HL-60 (cell line): ENCODE data around the gene SGCA.

Experiments
- CTCF ChIP-seq: IDR thresholded peaks from one replicate; pipeline ENCODE4 v1.5.1; 2011; ENCODE audit warnings: low read length, control low read depth, inconsistent platforms; ENCODE audit not compliant: insufficient read depth
- POLR2AphosphoS5 ChIP-seq: IDR thresholded peaks from 2 replicates; pipeline ENCODE4 v1.6.1; 2012; ENCODE audit warnings: low read depth
- REST ChIP-seq: IDR thresholded peaks from 2 replicates; pipeline ENCODE4 v1.6.1; 2012; ENCODE audit warnings: low read depth; ENCODE audit not compliant: insufficient replicate concordance
- SPI1 ChIP-seq: IDR thresholded peaks from 2 replicates; pipeline ENCODE4 v1.6.1; 2012; ENCODE audit warnings: low read depth, mild to moderate bottlenecking, borderline replicate concordance

GRCh38 chr17:50184064-50184463 lies 18.3 kb downstream of the SGCA start:
- TF ChIP-seq CTCF (no peak), POLR2AphosphoS5 (no peak), REST (no peak), SPI1 (no peak)
